Neural progenitor cell (in vitro differentiated cells): ENCODE data around the gene CACNA1B. TPM values are rescaled to one million over a fixed set of nuclear protein-coding genes. Genes with fewer than 3 reads are reported as not detected.

Source experiments
- DNase-seq: peaks from one replicate; pipeline ENCODE4 v3.0.0-alpha.2; 2016; ENCODE audit warnings: low spot score
- H2AFZ ChIP-seq: fragments of 200-600 bp; sonication (generic); replicated peaks from 2 replicates; pipeline ENCODE4 v1.6.1; 2016; ENCODE audit warnings: antibody characterized with exemption
- H3F3A ChIP-seq: fragments of 200-600 bp; sonication (generic); 2 replicates; pipeline ENCODE4 v1.6.1; 2016; ENCODE audit warnings: antibody characterized with exemption, low read depth
- H3K27ac ChIP-seq: fragments of 200-600 bp; sonication (generic); 2 replicates; pipeline ENCODE4 v1.5.1; 2016; ENCODE audit warnings: mild to moderate bottlenecking
- H3K27me3 ChIP-seq: fragments of 200-600 bp; sonication (generic); 2 replicates; pipeline ENCODE4 v1.6.1; 2016; ENCODE audit warnings: mild to moderate bottlenecking, moderate library complexity
- H3K36me3 ChIP-seq: fragments of 200-600 bp; sonication (generic); 2 replicates; pipeline ENCODE4 v1.5.1; 2016
- H3K4me1 ChIP-seq: fragments of 200-600 bp; sonication (generic); 2 replicates; pipeline ENCODE4 v1.6.1; 2016; ENCODE audit warnings: mixed run types
- H3K4me2 ChIP-seq: fragments of 200-600 bp; sonication (generic); 2 replicates; pipeline ENCODE4 v1.6.1; 2016
- H3K4me3 ChIP-seq: fragments of 200-600 bp; sonication (generic); 2 replicates; pipeline ENCODE4 v1.5.1; 2016
- H3K79me2 ChIP-seq: fragments of 200-600 bp; sonication (generic); 2 replicates; pipeline ENCODE4 v1.6.1; 2016; ENCODE audit warnings: low read depth
- H3K9ac ChIP-seq: fragments of 200-600 bp; sonication (generic); 2 replicates; pipeline ENCODE4 v1.6.1; 2016
- H3K9me3 ChIP-seq: fragments of 200-600 bp; sonication (generic); 2 replicates; pipeline ENCODE4 v1.5.1; 2016; ENCODE audit warnings: low read depth
- H4K20me1 ChIP-seq: fragments of 200-600 bp; sonication (generic); 2 replicates; pipeline ENCODE4 v1.6.1; 2016; ENCODE audit warnings: low read depth
- H3K27ac Mint-ChIP-seq: 3 replicates; pipeline ENCODE4 v1.8.0; 2021; ENCODE audit warnings: mixed read lengths
- H3K27me3 Mint-ChIP-seq: 2 replicates; pipeline ENCODE4 v1.8.0; 2022; ENCODE audit warnings: low read depth, mild to moderate bottlenecking, inconsistent platforms, moderate library complexity, mixed read lengths; ENCODE audit not compliant: insufficient read depth
- H3K36me3 Mint-ChIP-seq: 3 replicates; pipeline ENCODE4 v1.8.0; 2021; ENCODE audit warnings: mixed read lengths
- H3K4me1 Mint-ChIP-seq: 3 replicates; pipeline ENCODE4 v1.8.0; 2021; ENCODE audit warnings: mixed read lengths
- H3K4me3 Mint-ChIP-seq: 3 replicates; pipeline ENCODE4 v1.8.0; 2021; ENCODE audit warnings: mild to moderate bottlenecking, moderate library complexity, mixed read lengths
- H3K9me3 Mint-ChIP-seq: 3 replicates; pipeline ENCODE4 v1.8.0; 2020; ENCODE audit warnings: mixed read lengths
- CTCF ChIP-seq: fragments of 200-600 bp; sonication (generic); IDR thresholded peaks from 2 replicates; pipeline ENCODE4 v1.5.1; 2017; ENCODE audit warnings: antibody characterized with exemption, mild to moderate bottlenecking
- EZH2 ChIP-seq: fragments of 200-600 bp; sonication (generic); IDR thresholded peaks from 2 replicates; pipeline ENCODE4 v1.6.1; 2017; ENCODE audit warnings: antibody characterized with exemption, mild to moderate bottlenecking, moderate library complexity
- EZH2phosphoT487 ChIP-seq: fragments of 200-600 bp; sonication (generic); IDR thresholded peaks from 2 replicates; pipeline ENCODE4 v1.6.1; 2017; ENCODE audit warnings: antibody characterized with exemption
- total RNA-seq: library from RNA; depleted of rRNA; stranded (reverse); fragments of >200 nt; gene quantifications from 2 replicates; pipeline ENCODE4 v1.2.3, GENCODE V29; 2015; ENCODE audit warnings: low replicate concordance

The CACNA1B gene
- total RNA-seq, 1 donor from 2014 or later: 0.30 TPM

GRCh38 chr9:138067613-138068367 lies 190.2 kb downstream of the CACNA1B start:
- Histone ChIP-seq H3K36me3 (no peaks in the 10 kb centered on the region), H3F3A (no peaks in the 10 kb centered on the region), H3K4me1 (peaks cover 13% of the 10 kb centered on the region), H3K27me3 (no peaks in the 10 kb centered on the region), H2AFZ (no peak overlapping the region), H3K79me2 (no peaks in the 10 kb centered on the region), H3K9me3 (no peaks in the 10 kb centered on the region), H3K4me3 (no peak overlapping the region), H3K9ac (no peak overlapping the region), H3K4me2 (no peak overlapping the region), H4K20me1 (no peaks in the 10 kb centered on the region), H3K27ac (no peak overlapping the region)
- H3K9me3 Mint-ChIP-seq: no peaks in the 10 kb centered on the region
- peak overlapping the region; percentile 62 for H3K27ac Mint-ChIP-seq
- H3K4me3 Mint-ChIP-seq: no peak overlapping the region
- peaks cover 2% of the 10 kb centered on the region for H3K27me3 Mint-ChIP-seq
- no peaks in the 10 kb centered on the region for H3K36me3 Mint-ChIP-seq
- TF ChIP-seq EZH2phosphoT487 (no peak), CTCF (no peak), EZH2 (no peak)
- H3K4me1 Mint-ChIP-seq: peaks cover 17% of the 10 kb centered on the region
- no peak for DNase-seq

- Histone ChIP-seq H2AFZ (peak overlapping the region; percentile 77), H3K4me2 (no peak overlapping the region), H3K79me2 (no peaks in the 10 kb centered on the region), H3K4me1 (peaks cover 20% of the 10 kb centered on the region), H4K20me1 (no peaks in the 10 kb centered on the region), H3K36me3 (no peaks in the 10 kb centered on the region), H3K27me3 (no peaks in the 10 kb centered on the region), H3K9ac (no peak overlapping the region), H3F3A (no peaks in the 10 kb centered on the region), H3K27ac (no peak overlapping the region), H3K4me3 (no peak overlapping the region), H3K9me3 (no peaks in the 10 kb centered on the region)
- peaks cover 22% of the 10 kb centered on the region for H3K4me1 Mint-ChIP-seq
- TF ChIP-seq CTCF (no peak), EZH2phosphoT487 (no peak), EZH2 (no peak)
- H3K27ac Mint-ChIP-seq: no peak overlapping the region
- no peak for DNase-seq
- H3K36me3 Mint-ChIP-seq: no peaks in the 10 kb centered on the region
- H3K9me3 Mint-ChIP-seq: no peaks in the 10 kb centered on the region
- peaks cover 4% of the 10 kb centered on the region for H3K27me3 Mint-ChIP-seq
- no peak overlapping the region for H3K4me3 Mint-ChIP-seq
Measured at GRCh38 chr9:138068601-138069035, 191.0 kb downstream of the CACNA1B start.

- H3F3A ChIP-seq: no peaks in the 10 kb centered on the region
- H3K4me1 Mint-ChIP-seq: peaks cover 27% of the 10 kb centered on the region
- no peak overlapping the region for H3K27ac ChIP-seq
- H3K36me3 Mint-ChIP-seq: no peaks in the 10 kb centered on the region
- H3K4me1 ChIP-seq: peaks cover 20% of the 10 kb centered on the region
- no peaks in the 10 kb centered on the region for H3K79me2 ChIP-seq
- H3K27ac Mint-ChIP-seq: no peak overlapping the region
- no peaks in the 10 kb centered on the region for H3K27me3 ChIP-seq
- peak; percentile 17 for DNase-seq
- no peak overlapping the region for H2AFZ ChIP-seq
- H3K9ac ChIP-seq: no peak overlapping the region
- H3K36me3 ChIP-seq: no peaks in the 10 kb centered on the region
- H3K4me2 ChIP-seq: no peak overlapping the region
- H4K20me1 ChIP-seq: no peaks in the 10 kb centered on the region
- TF ChIP-seq EZH2phosphoT487: no peak
- TF ChIP-seq CTCF: peak; percentile 7
- no peak for TF ChIP-seq EZH2
- no peaks in the 10 kb centered on the region for H3K9me3 ChIP-seq
- peaks cover 8% of the 10 kb centered on the region for H3K27me3 Mint-ChIP-seq
- H3K4me3 ChIP-seq: no peak overlapping the region
- no peak overlapping the region for H3K4me3 Mint-ChIP-seq
- H3K9me3 Mint-ChIP-seq: no peaks in the 10 kb centered on the region
Measured at GRCh38 chr9:138069731-138070456, 192.3 kb downstream of the CACNA1B start.
